Epithelial cell of proximal tubule (primary cell): ENCODE data around the gene RNASE8. TPM values are rescaled to one million over a fixed set of nuclear protein-coding genes. Genes with fewer than 3 reads are reported as not detected.

ENCODE experiments used
- DNase-seq: peaks from one replicate; pipeline ENCODE4 v3.0.0-alpha.2; 2011; ENCODE audit warnings: low read depth
- H3K4me3 ChIP-seq: 2 replicates; pipeline ENCODE4 v1.5.1; 2011; ENCODE audit warnings: low read depth, mild to moderate bottlenecking, low read length
- CTCF ChIP-seq: conservative IDR thresholded peaks from 2 replicates; pipeline ENCODE4 v1.5.1; 2012; ENCODE audit warnings: low read depth, mild to moderate bottlenecking, low read length
- total RNA-seq: library from RNA; depleted of rRNA; stranded (reverse); fragments of >200 nt; gene quantifications from 2 replicates; pipeline ENCODE4 v1.2.3, GENCODE V29; 2015

RNASE8 gene
- total RNA-seq, 1 donor from 2014 or later = not detected

- peak overlapping the region; percentile 76 for H3K4me3 ChIP-seq
- DNase-seq = no peak
- no peak for TF ChIP-seq CTCF
Measured at GRCh38 chr14:21070610-21071224, 13.1 kb downstream of the RNASE8 start.

- H3K4me3 ChIP-seq = peak overlapping the region; percentile 76
- no peak for DNase-seq
- no peak for TF ChIP-seq CTCF
Measured at GRCh38 chr14:21071225-21072030, 13.8 kb downstream of the RNASE8 start.

GRCh38 chr14:21072031-21072473 is 14.4 kb downstream of the RNASE8 start:
- peak overlapping the region; percentile 76 for H3K4me3 ChIP-seq
- TF ChIP-seq CTCF = no peak
- DNase-seq = no peak

- DNase-seq = no peak
- no peak for TF ChIP-seq CTCF
- no peak overlapping the region for H3K4me3 ChIP-seq
Measured at GRCh38 chr14:21072781-21073339, 15.2 kb downstream of the RNASE8 start.

- H3K4me3 ChIP-seq = no peak overlapping the region
- no peak for TF ChIP-seq CTCF
- no peak for DNase-seq
Measured at GRCh38 chr14:21073921-21074320, 16.3 kb downstream of the RNASE8 start.

GRCh38 chr14:21074398-21075272 is 17.0 kb downstream of the RNASE8 start:
- H3K4me3 ChIP-seq = no peak overlapping the region
- TF ChIP-seq CTCF = no peak
- DNase-seq = no peak
